ENCODE results near the gene USPL1. TPM values are rescaled to one million over a fixed set of nuclear protein-coding genes. Genes with fewer than 3 reads are reported as not detected.

USPL1 gene
- total and polyA plus RNA-seq, 2 of the 13 experiments (the other 11 are each of a cell fraction or from before 2014, with no cell fraction given), result 13.7 to 15.9 TPM

- TF ChIP-seq ATRX (CRISPR knock-in tag; IDR thresholded peaks at IDR 0.05; ENCODE audit: borderline replicate concordance), result no peak
- peak; percentile 99; the same call in 1 of the 2 replicates for TF ChIP-seq ZNF34 (CRISPR knock-in tag; IDR thresholded peaks at IDR 0.05; ENCODE audit: borderline replicate concordance)
- TF ChIP-seq GMEB1 (CRISPR knock-in tag; IDR thresholded peaks at IDR 0.05; ENCODE audit: borderline replicate concordance), result peak; percentile 95
- TF ChIP-seq NFATC3 (CRISPR knock-in tag; IDR thresholded peaks at IDR 0.05), result no peak
- peak; percentile 99 for TF ChIP-seq ERF (CRISPR knock-in tag; IDR thresholded peaks at IDR 0.05)
- peak; percentile 98 for TF ChIP-seq YEATS2 (CRISPR knock-in tag; IDR thresholded peaks at IDR 0.05; ENCODE audit: borderline replicate concordance)
- TF ChIP-seq NFE2L2 (IDR thresholded peaks at IDR 0.05; ENCODE audit: low read length), result no peak
- TF ChIP-seq CREM (IDR thresholded peaks at IDR 0.05), result peak; percentile 77
- TF ChIP-seq CREM (CRISPR knock-in tag; IDR thresholded peaks at IDR 0.05), result peak; percentile 21; the same call in 1 of the 2 replicates
- peak; percentile 70 for TF ChIP-seq NFYC (CRISPR knock-in tag; IDR thresholded peaks at IDR 0.05)
- no peak; the same call in 1 of the 2 replicates for TF ChIP-seq NFE2 (CRISPR knock-in tag; IDR thresholded peaks at IDR 0.05)
- peak; percentile 68 for TF ChIP-seq NCOA2 (CRISPR knock-in tag; IDR thresholded peaks at IDR 0.05)
- peak; percentile 98 for TF ChIP-seq ZFP91 (CRISPR knock-in tag; IDR thresholded peaks at IDR 0.05; ENCODE audit: borderline replicate concordance)
- peak; percentile 84; the same call in 1 of the 2 replicates for TF ChIP-seq THYN1 (CRISPR knock-in tag; IDR thresholded peaks at IDR 0.05; ENCODE audit: borderline replicate concordance, low read depth)
- peak; percentile 75 for TF ChIP-seq PPARG (CRISPR knock-in tag; conservative IDR thresholded peaks at IDR 0.05)
- TF ChIP-seq ZNF576 (CRISPR knock-in tag; IDR thresholded peaks at IDR 0.05), result no peak
- peak; percentile 81; the same call in 1 of the 2 replicates for TF ChIP-seq ZNF335 (CRISPR knock-in tag; IDR thresholded peaks at IDR 0.05)
- TF ChIP-seq BCLAF1 (IDR thresholded peaks at IDR 0.05), result no peak
- TF ChIP-seq ZNF484 (CRISPR knock-in tag; IDR thresholded peaks at IDR 0.05; ENCODE audit: borderline replicate concordance, low read depth), result no peak; the same call in 1 of the 2 replicates
- peak; percentile 100 for TF ChIP-seq TARDBP (CRISPR knock-in tag; IDR thresholded peaks at IDR 0.05)
- TF ChIP-seq ZNF441 (CRISPR knock-in tag; IDR thresholded peaks at IDR 0.05; ENCODE audit: borderline replicate concordance), result 0 out of 2 replicates have a peak, but pooled peaks have one; percentile 80
- peak; percentile 85 for TF ChIP-seq ZNF17 (CRISPR knock-in tag; IDR thresholded peaks at IDR 0.05)
Observed at GRCh38 chr13:30617315-30618185, at the start of gene USPL1 (continued).
